Caki2 (cell line): Measurements from ENCODE around the gene ATRX. TPM values are rescaled to one million over a fixed set of nuclear protein-coding genes. Genes with fewer than 3 reads are reported as not detected.
"Not testable (repeated sequence)": the region's sequence is repeated elsewhere in the genome, so short reads cannot be mapped to it uniquely, and the experiment has no call there.

Experiments used
- DNase-seq: peaks from one replicate; pipeline ENCODE4 v3.0.0-alpha.2; 2015; ENCODE audit warnings: low read depth
- in situ Hi-C: cut with HindIII; loops from 2 replicates; pipeline ENCODE4 v1.10.0; 2016; ENCODE audit warnings: low sequenced_read_pairs, low pct_unique_long_range_greater_than_20kb, mixed read lengths
- total RNA-seq: library from RNA; depleted of rRNA; stranded (reverse); fragments of >200 nt; shearing (Covaris generic); gene quantifications from 2 replicates; pipeline ENCODE4 v1.2.3, GENCODE V29; 2014; ENCODE audit warnings: low replicate concordance; rRNA removed

Gene ATRX
- 9.4 and 29.2 TPM in 2 replicates for total RNA-seq

DNA sequence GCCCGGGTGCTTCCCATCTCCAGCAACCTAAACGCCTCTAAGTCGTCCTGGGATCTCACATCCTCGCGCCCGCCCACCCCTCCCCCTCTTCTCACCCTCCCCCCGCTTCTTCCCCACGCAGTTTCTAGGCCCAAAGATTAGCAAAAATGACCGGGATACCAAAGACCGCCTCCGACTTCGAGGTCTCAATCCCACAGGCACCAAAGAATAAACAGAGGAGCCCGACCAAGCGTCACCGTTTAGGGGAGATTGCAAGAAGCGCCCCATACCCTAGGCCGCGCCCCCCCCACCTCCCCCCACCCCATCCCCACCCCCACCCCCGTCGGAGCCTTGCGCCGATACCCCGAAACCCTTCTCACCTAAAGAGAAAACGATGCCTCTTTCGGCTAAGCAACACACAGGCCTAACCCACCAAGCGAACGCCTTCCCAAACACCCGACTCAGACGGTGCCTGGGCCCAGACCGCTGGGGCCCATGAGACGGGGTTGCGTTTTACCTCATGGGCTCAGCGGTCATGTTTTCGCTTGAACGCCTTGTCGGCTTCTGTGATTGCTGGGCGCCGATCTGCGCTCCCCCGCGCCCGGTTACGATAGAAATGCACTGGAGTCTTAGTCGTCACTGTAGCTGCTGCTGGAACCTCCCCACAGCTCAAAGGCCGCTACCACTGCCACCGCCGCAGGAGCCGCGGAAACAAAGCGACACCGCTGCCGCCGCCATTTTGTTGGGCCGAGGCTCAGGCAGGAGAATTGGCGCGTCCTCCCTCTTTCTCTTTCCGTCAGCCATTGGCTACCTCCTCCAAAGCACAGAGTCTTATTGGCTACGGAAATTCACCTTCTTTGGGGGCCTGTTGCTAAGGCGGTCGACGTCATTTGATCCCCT is at the start of gene ATRX:
ATRX (minus strand) TSS at position 731 of the 879 bp plus-strand sequence; CDS start at position 516, 215 bp downstream.
- in situ Hi-C loops, result no loop called here
- DNase-seq, result peak; percentile 78

GRCh38 chrX:77831544-77831943 is 45.5 kb upstream of the ATRX start:
- in situ Hi-C loops, DNase-seq: not testable (repeated sequence)

DNA sequence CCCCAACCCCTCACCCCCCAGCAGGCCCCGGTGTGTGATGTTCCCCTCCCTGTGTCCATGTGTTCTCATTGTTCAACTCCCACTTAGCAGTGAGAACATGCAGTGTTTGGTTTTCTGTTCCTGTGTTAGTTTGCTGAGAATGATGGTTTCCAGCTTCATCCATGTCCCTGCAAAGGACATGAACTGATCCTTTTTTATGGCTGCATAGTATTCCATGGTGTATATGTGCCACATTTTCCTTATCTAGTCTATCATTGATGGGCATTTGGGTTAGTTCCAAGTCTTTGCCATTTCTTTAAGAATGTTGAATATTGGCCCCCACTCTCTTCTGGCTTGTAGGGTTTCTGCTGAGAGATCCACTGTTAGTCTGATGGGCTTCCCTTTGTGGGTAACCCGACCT is 36.0 kb upstream of the ATRX start:
- DNase-seq, in situ Hi-C loops: not testable (repeated sequence)

- DNase-seq, result no peak
- in situ Hi-C loops, result no loop called here
These were observed 34.2 kb upstream of the ATRX start for GRCh38 chrX:77820091-77820727.

GRCh38 chrX:77814210-77814609 is 28.2 kb upstream of the ATRX start:
- DNase-seq, result no peak
- in situ Hi-C loops, result no loop called here

- in situ Hi-C loops, result no loop called here
- DNase-seq, result no peak
These were observed 16.2 kb upstream of the ATRX start for GRCh38 chrX:77802201-77802600.

DNA sequence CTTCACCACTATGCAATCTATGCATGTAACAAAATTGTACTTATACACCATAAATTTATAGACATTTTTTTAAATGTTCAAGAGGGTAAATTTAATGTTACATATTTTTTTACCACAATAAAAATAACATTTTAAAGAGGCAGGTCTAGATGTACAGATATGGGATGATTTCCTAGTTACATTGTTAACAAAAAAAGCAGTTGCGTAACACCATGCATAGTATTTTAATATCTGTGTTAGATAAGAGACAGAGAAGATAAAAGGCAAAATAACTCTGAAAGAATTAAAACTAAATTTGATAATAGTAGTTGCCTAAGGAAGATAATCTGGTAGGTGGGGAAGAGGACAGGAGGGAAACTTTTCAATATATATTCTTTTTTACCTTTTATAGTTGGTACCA is 9.1 kb upstream of the ATRX start:
- in situ Hi-C loops, result no loop called here
- DNase-seq, result no peak

DNA sequence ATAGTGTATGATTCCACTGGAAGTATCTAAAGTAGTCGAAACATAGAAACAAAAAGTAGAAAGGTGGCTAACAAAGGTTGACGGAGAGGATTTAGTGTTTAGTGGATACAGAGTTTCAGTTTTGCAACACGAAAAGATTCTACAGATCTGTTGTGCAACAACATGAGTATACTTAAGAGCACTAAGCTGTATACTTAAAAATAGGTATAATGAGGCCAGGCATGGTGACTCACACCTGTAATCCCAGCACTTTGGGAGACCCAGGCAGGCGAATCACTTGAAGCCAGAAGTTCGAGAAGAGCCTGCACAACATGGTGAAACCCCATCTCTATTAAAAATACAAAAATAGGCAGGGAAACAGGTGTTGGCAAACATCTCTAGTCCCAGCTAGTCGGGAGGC is 7.9 kb upstream of the ATRX start:
- in situ Hi-C loops, result no loop called here
- no peak for DNase-seq

GRCh38 chrX:77788050-77788449 is 2.0 kb upstream of the ATRX start:
- in situ Hi-C loops, result no loop called here
- peak; percentile 76 for DNase-seq

DNA sequence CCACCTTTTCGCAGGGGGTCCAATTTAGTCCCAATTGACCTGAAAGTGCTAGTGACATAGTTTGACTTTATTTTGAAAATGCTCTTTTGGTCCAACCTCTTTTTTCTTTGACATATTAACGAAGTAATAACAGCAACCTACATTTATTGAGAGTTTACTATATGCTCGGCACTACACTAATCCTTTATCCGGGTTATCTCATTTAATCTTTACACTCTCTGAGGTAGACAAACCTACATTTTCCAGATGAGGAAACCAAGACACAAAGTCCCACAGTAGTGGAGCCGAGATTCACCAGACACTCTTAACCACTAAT is 307 bp upstream of the ATRX start:
- no peak for DNase-seq
- in situ Hi-C loops, result no loop called here

- in situ Hi-C loops, result no loop called here
These were observed 6.3 kb downstream of the ATRX start for GRCh38 chrX:77779695-77780094.

DNA sequence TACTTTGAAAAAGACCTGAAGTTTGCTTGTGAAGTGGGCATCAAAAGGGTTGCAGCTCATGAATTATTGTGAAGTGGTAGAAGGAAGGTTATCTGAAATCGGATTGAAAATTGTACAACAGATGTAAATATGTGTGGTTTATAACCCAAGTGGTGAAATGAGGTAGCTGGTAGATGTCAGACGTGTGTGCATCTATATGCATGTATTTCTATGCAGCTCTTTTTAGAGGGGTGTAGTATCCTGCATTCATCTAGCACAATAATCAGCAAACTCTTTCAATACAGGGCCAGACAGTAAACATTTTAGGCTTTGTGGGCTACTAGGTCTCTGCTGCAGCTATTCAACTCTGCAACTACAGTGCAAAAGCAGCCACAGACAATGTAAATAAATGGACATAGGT is 9.4 kb downstream of the ATRX start:
- DNase-seq, result no peak
- in situ Hi-C loops, result no loop called here

More at GRCh38 chrX:77779695-77780094, 6.3 kb downstream of the ATRX start:
- DNase-seq, result no peak

DNA sequence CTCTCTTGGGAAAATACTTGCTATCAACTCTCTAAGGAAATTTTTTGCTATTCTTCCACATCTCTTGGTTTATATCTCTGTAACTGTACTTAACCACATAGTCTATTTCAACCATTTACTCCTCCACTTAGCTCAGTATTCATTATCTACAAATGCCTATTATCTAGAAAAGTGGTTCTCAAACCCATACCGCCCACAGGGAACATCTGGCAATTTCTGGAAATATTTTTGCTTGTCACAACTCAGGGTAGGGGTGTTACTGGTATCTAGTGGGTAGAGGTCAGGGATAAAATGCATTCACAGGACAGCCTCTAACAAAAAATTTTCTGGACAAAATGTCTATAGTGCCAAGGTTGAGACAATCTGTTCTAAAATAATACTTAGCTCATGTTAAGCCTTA is 14.4 kb downstream of the ATRX start:
- in situ Hi-C loops, result no loop called here
- DNase-seq, result no peak

DNA sequence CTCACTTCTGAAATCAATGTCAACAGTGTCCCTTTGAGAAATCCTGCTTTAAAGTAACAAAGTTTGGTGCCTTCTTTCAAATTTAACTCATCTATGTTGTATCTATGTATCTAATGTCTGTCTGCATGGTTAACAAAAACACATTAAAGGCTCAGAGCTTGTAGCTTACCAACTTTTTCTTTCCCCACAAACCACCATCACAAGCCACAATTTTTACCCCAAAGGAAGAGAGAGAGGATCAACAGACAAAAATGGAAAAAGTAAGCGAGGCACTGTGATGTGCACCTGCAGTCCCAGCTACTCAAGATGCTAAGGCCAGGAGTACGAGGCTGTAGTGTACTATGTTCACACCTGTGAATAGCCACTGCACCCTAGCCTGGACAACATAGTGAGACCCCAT is 17.2 kb downstream of the ATRX start:
- in situ Hi-C loops, result no loop called here
- no peak for DNase-seq

GRCh38 chrX:77766212-77766611 is 19.8 kb downstream of the ATRX start:
- in situ Hi-C loops, DNase-seq: not testable (repeated sequence)

- no peak for DNase-seq
- in situ Hi-C loops, result no loop called here
These were observed 30.5 kb downstream of the ATRX start for GRCh38 chrX:77755561-77755960.

GRCh38 chrX:77753942-77754341 is 32.1 kb downstream of the ATRX start:
- DNase-seq, in situ Hi-C loops: not testable (repeated sequence)

DNA sequence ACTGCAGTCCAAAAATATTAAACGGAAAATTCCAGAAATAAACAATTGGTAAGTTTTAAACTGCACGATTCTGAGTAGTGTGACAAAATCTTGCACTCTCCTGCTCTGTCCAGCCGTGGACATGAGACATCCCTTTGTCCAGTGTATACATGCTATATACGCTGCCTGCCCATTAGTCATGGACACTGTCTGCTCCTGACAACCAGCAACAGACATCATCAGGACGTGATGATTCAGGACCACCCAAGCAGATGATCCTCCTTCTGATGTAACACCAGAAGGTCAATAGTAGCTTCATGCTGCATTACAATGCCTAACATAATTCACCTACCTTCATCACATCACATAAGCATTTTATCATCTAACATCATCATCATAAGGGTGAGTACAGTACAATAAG is 36.3 kb downstream of the ATRX start:
- DNase-seq, result no peak

GRCh38 chrX:77743720-77744119 is 42.3 kb downstream of the ATRX start:
- no peak for DNase-seq
- in situ Hi-C loops, result no loop called here

More for the DNA sequence above, 36.3 kb downstream of the ATRX start:
- in situ Hi-C loops, result no loop called here
